Astrocyte (in vitro differentiated cells and primary cell): ENCODE measurements around the gene VPS13D. TPM values are rescaled to one million over a fixed set of nuclear protein-coding genes. Genes with fewer than 3 reads are reported as not detected.
A peak's percentile ranks its signal among the peaks of the same experiment; 100 is the strongest.

Experiments
- DNase-seq: peaks from one replicate; pipeline ENCODE4 v3.0.0-alpha.2; 2010; ENCODE audit warnings: low read depth
- FAIRE-seq: peaks from 2 replicates; lab custom pipeline; 2011; peaks lifted over from hg19 to GRCh38; lab: Jason Lieb, UNC
- H2AFZ ChIP-seq: 2 replicates; pipeline ENCODE4 v1.6.0; 2012; ENCODE audit warnings: low read depth, low read length, inconsistent platforms
- H3K27ac ChIP-seq: 2 replicates; pipeline ENCODE4 v1.5.1; 2011; ENCODE audit warnings: low read depth, low read length, inconsistent platforms
- H3K27me3 ChIP-seq: 2 replicates; pipeline ENCODE4 v1.6.0; 2011; ENCODE audit warnings: low read length, inconsistent platforms; ENCODE audit not compliant: insufficient read depth
- H3K36me3 ChIP-seq: 2 replicates; pipeline ENCODE4 v1.5.1; 2011; ENCODE audit warnings: low read length, inconsistent platforms; ENCODE audit not compliant: insufficient read depth
- H3K4me1 ChIP-seq: 2 replicates; pipeline ENCODE4 v1.5.1; 2011; ENCODE audit warnings: low read length, inconsistent platforms; ENCODE audit not compliant: insufficient read depth
- H3K4me2 ChIP-seq: 2 replicates; pipeline ENCODE4 v1.6.0; 2012; ENCODE audit warnings: low read length, inconsistent platforms
- H3K4me3 ChIP-seq: 2 replicates; pipeline ENCODE4 v1.5.1; 2011; ENCODE audit warnings: low read depth, mild to moderate bottlenecking, low read length, inconsistent platforms; ENCODE audit not compliant: insufficient read depth
- H3K79me2 ChIP-seq: 2 replicates; pipeline ENCODE4 v1.6.0; 2012; ENCODE audit warnings: mild to moderate bottlenecking, low read length, inconsistent platforms; ENCODE audit not compliant: insufficient read depth
- H3K9ac ChIP-seq: 2 replicates; pipeline ENCODE4 v1.6.0; 2012; ENCODE audit warnings: mild to moderate bottlenecking, low read length, inconsistent platforms
- H3K9me3 ChIP-seq: 2 replicates; pipeline ENCODE4 v1.5.1; 2012; ENCODE audit warnings: low read depth, mild to moderate bottlenecking, low read length, inconsistent platforms; ENCODE audit not compliant: insufficient read depth
- H4K20me1 ChIP-seq: 2 replicates; pipeline ENCODE4 v1.6.0; 2012; ENCODE audit warnings: low read length, inconsistent platforms; ENCODE audit not compliant: insufficient read depth
- H3K27ac Mint-ChIP-seq: one replicate; pipeline ENCODE4 v1.8.0; 2021; ENCODE audit warnings: mild to moderate bottlenecking, mixed read lengths; ENCODE audit not compliant: unreplicated experiment
- H3K27me3 Mint-ChIP-seq: one replicate; pipeline ENCODE4 v1.8.0; 2021; ENCODE audit warnings: low read depth, mixed read lengths; ENCODE audit not compliant: unreplicated experiment
- H3K36me3 Mint-ChIP-seq: one replicate; pipeline ENCODE4 v1.8.0; 2021; ENCODE audit warnings: low read depth, mixed read lengths; ENCODE audit not compliant: unreplicated experiment
- H3K4me1 Mint-ChIP-seq: one replicate; pipeline ENCODE4 v1.8.0; 2021; ENCODE audit warnings: low read depth, mixed read lengths; ENCODE audit not compliant: unreplicated experiment
- H3K4me3 Mint-ChIP-seq: one replicate; pipeline ENCODE4 v1.8.0; 2021; ENCODE audit warnings: mild to moderate bottlenecking, moderate library complexity, mixed read lengths; ENCODE audit not compliant: unreplicated experiment
- H3K9me3 Mint-ChIP-seq: one replicate; pipeline ENCODE4 v1.8.0; 2021; ENCODE audit warnings: mild to moderate bottlenecking, mixed read lengths; ENCODE audit not compliant: unreplicated experiment
- EZH2 ChIP-seq: IDR thresholded peaks from 2 replicates; pipeline ENCODE4 v1.6.1; 2012; ENCODE audit warnings: mild to moderate bottlenecking, low read length, inconsistent platforms; ENCODE audit not compliant: insufficient read depth
- total RNA-seq: library from RNA; stranded (reverse); gene quantifications from 2 replicates; pipeline ENCODE4 v1.2.1, GENCODE V29; 2021
- TF ChIP-seq, protein P1 (sequence below): IDR thresholded peaks from 2 replicates; pipeline ENCODE4 v1.5.1; 2011; ENCODE audit warnings: low read depth, mild to moderate bottlenecking, inconsistent platforms, low read length, moderate library complexity; ENCODE audit not compliant: insufficient read depth

Gene VPS13D
- total RNA-seq, 1 donor from 2014 or later, result 25.9 TPM

DNA sequence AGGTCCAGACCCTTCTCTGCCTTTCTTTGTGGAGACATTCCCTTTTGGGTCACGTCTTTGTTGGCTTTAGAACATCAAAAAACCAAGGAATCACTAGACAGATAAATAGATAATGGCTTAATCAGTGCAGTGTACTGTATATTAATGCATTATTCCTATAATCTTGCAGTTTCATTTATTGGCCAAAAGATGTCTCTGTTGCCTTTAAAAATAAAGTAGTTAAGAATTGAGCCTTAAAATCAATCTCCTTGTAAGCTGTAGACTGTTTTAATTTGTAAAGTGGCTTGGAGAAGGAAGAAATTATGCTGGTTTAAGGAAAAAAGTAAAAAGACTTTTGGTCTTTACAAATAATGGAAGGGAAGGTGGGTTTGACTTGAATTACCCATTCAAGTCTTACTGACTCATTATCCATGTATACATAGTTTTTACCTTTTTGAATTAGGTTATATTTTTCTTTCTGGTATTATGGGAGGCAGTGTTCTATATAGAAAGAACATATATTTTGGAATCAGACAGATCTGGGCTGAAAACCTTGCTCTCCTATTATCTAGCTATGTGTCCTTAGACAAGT is 84.6 kb downstream of the VPS13D start:
- H3K4me3 Mint-ChIP-seq, result no peak overlapping the region
- peaks cover 4% of the 10 kb centered on the region for H3K4me1 Mint-ChIP-seq
- H3K79me2 ChIP-seq, result no peaks in the 10 kb centered on the region
- H3K36me3 ChIP-seq, result peaks cover 23% of the 10 kb centered on the region
- H3K9me3 ChIP-seq, result no peaks in the 10 kb centered on the region
- DNase-seq (peak; percentile 27), FAIRE-seq (no peak)
- peaks cover 4% of the 10 kb centered on the region for H3K4me1 ChIP-seq
- H2AFZ ChIP-seq, result no peak overlapping the region
- no peak overlapping the region for H3K27ac Mint-ChIP-seq
- no peak overlapping the region for H3K27ac ChIP-seq
- H3K4me3 ChIP-seq, result no peak overlapping the region
- no peaks in the 10 kb centered on the region for H3K9me3 Mint-ChIP-seq
- no peaks in the 10 kb centered on the region for H3K27me3 ChIP-seq
- no peak overlapping the region for H3K4me2 ChIP-seq
- no peaks in the 10 kb centered on the region for H4K20me1 ChIP-seq
- no peaks in the 10 kb centered on the region for H3K27me3 Mint-ChIP-seq
- no peak overlapping the region for H3K9ac ChIP-seq
- H3K36me3 Mint-ChIP-seq, result peaks cover 7% of the 10 kb centered on the region
- TF ChIP-seq, protein P1, sequence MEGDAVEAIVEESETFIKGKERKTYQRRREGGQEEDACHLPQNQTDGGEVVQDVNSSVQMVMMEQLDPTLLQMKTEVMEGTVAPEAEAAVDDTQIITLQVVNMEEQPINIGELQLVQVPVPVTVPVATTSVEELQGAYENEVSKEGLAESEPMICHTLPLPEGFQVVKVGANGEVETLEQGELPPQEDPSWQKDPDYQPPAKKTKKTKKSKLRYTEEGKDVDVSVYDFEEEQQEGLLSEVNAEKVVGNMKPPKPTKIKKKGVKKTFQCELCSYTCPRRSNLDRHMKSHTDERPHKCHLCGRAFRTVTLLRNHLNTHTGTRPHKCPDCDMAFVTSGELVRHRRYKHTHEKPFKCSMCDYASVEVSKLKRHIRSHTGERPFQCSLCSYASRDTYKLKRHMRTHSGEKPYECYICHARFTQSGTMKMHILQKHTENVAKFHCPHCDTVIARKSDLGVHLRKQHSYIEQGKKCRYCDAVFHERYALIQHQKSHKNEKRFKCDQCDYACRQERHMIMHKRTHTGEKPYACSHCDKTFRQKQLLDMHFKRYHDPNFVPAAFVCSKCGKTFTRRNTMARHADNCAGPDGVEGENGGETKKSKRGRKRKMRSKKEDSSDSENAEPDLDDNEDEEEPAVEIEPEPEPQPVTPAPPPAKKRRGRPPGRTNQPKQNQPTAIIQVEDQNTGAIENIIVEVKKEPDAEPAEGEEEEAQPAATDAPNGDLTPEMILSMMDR, result peak; percentile 53
- no peak for TF ChIP-seq EZH2

DNA sequence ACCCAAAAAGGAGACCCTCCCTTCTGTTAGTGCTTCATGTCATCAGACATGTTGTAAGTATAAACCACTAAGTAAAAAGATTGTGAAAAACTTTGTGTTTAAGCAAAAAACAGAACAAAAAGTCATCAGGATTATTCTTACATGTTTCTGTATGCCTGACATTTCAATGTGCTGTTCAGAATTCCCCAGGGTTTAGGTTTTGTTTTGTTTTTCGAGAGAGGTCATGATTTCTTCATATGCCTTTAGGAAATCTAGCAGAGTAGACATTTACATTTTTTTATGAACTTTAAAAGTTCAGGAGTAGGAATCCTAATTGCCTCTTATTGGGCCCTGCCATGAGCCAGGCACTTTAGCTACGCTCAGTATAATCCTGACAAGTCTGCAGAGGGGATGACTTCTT is 85.3 kb downstream of the VPS13D start:
- Histone ChIP-seq H3K9ac (no peak overlapping the region), H3K27me3 (no peaks in the 10 kb centered on the region), H3K27ac (no peak overlapping the region), H4K20me1 (no peaks in the 10 kb centered on the region), H3K4me3 (no peak overlapping the region), H3K4me2 (no peak overlapping the region), H3K4me1 (peaks cover 2% of the 10 kb centered on the region), H3K79me2 (no peaks in the 10 kb centered on the region), H2AFZ (no peak overlapping the region), H3K9me3 (no peaks in the 10 kb centered on the region), H3K36me3 (peaks cover 21% of the 10 kb centered on the region)
- DNase-seq (no peak), FAIRE-seq (no peak)
- H3K4me1 Mint-ChIP-seq, result peaks cover 4% of the 10 kb centered on the region
- TF ChIP-seq EZH2, result no peak
- TF ChIP-seq, protein P1, result no peak
- no peak overlapping the region for H3K4me3 Mint-ChIP-seq
- no peak overlapping the region for H3K27ac Mint-ChIP-seq
- H3K27me3 Mint-ChIP-seq, result no peaks in the 10 kb centered on the region
- peaks cover 3% of the 10 kb centered on the region for H3K36me3 Mint-ChIP-seq
- no peaks in the 10 kb centered on the region for H3K9me3 Mint-ChIP-seq

DNA sequence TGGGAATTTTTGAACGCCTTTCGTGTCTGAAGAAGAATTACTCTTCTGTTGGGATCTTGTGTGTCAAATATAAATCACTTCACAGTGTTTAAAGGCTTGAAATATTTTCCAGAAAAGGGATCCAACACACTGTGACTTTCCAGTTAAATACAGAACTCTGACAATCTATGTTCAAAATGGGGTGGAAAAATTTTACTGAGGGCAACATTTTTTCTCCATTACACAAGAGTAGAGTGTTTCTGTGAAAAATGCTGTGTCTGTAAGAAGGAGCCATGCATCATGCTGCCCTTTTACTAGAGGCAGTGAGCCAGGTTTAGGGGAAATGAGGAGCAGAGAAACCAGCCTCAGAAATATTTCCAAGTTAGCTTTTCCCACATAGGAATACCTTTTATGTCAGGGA is 86.5 kb downstream of the VPS13D start:
- Histone ChIP-seq H3K9me3 (no peaks in the 10 kb centered on the region), H3K4me1 (no peaks in the 10 kb centered on the region), H3K9ac (no peak overlapping the region), H3K36me3 (peaks cover 22% of the 10 kb centered on the region), H3K27me3 (no peaks in the 10 kb centered on the region), H3K79me2 (no peaks in the 10 kb centered on the region), H4K20me1 (no peaks in the 10 kb centered on the region), H2AFZ (no peak overlapping the region), H3K4me2 (no peak overlapping the region), H3K4me3 (no peak overlapping the region), H3K27ac (no peak overlapping the region)
- peaks cover 4% of the 10 kb centered on the region for H3K4me1 Mint-ChIP-seq
- DNase-seq, result peak; percentile 73
- no peak overlapping the region for H3K4me3 Mint-ChIP-seq
- H3K27me3 Mint-ChIP-seq, result no peaks in the 10 kb centered on the region
- no peak for FAIRE-seq
- H3K9me3 Mint-ChIP-seq, result no peaks in the 10 kb centered on the region
- no peak overlapping the region for H3K27ac Mint-ChIP-seq
- H3K36me3 Mint-ChIP-seq, result peaks cover 3% of the 10 kb centered on the region
- TF ChIP-seq, protein P1, result no peak
- no peak for TF ChIP-seq EZH2
